Retinal pigment epithelial cell (primary cell): ENCODE results near the gene ELOA.
"Not testable (repeated sequence)": the region's sequence is repeated elsewhere in the genome, so short reads cannot be mapped to it uniquely, and the experiment has no call there.

ENCODE experiments used
- DNase-seq: peaks from one replicate; pipeline ENCODE4 v3.0.0-alpha.2; 2010; ENCODE audit warnings: low read depth
- H3K4me3 ChIP-seq: 2 replicates; pipeline ENCODE4 v1.5.1; 2011; ENCODE audit warnings: mild to moderate bottlenecking, low read length, control low read depth, moderate library complexity
- TF ChIP-seq, protein P1 (sequence below): conservative IDR thresholded peaks from 2 replicates; pipeline ENCODE4 v1.5.1; 2011; ENCODE audit warnings: low read depth, low read length, control low read depth, inconsistent platforms

Gene ELOA

DNA sequence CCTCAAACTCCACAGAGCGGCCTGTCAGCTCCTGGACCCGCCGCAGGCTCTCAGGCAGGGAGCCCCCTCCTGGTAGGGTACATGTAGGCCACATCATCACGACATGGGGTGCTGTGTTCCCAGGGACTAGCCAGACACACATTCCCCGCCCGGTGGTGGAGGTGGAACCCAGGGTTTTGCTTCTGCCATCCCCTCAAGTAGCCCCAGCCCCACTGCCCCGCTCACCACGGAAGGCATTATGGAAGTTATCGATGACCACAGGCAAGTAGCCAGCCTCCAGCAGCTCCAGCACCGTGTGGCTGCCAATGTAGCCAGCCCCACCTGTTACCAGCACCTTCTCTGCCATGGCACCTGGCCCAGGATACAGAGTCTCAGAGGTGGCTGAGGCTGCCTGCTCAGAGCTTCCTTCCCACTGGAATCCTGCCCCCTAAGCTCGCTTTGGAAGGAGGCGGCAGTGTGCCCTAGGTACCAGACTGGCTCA, 55.4 kb downstream of the ELOA start:
- no peak for DNase-seq

DNA sequence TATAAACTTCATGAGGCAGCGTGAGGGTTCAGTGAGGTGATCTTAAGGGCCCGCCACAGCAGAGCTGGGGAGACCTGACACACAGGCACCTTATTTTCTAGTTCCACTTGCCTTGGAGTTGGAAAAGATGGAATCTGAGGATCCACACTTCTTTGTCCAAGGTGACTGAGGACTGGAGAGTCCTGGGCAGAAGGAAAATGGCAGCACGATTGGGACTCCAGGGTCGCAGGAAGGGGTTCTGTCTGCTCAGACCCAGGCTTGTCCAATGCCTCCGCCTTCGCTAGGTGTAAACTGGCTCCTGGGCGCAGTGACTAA, 55.9 kb downstream of the ELOA start:
- DNase-seq: no peak
- TF ChIP-seq, protein P1, sequence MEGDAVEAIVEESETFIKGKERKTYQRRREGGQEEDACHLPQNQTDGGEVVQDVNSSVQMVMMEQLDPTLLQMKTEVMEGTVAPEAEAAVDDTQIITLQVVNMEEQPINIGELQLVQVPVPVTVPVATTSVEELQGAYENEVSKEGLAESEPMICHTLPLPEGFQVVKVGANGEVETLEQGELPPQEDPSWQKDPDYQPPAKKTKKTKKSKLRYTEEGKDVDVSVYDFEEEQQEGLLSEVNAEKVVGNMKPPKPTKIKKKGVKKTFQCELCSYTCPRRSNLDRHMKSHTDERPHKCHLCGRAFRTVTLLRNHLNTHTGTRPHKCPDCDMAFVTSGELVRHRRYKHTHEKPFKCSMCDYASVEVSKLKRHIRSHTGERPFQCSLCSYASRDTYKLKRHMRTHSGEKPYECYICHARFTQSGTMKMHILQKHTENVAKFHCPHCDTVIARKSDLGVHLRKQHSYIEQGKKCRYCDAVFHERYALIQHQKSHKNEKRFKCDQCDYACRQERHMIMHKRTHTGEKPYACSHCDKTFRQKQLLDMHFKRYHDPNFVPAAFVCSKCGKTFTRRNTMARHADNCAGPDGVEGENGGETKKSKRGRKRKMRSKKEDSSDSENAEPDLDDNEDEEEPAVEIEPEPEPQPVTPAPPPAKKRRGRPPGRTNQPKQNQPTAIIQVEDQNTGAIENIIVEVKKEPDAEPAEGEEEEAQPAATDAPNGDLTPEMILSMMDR: no peak
- peak overlapping the region; percentile 85 for H3K4me3 ChIP-seq

More for the DNA sequence above, 55.4 kb downstream of the ELOA start:
- H3K4me3 ChIP-seq: peak overlapping the region; percentile 85
- TF ChIP-seq, protein P1: peak; percentile 31

DNA sequence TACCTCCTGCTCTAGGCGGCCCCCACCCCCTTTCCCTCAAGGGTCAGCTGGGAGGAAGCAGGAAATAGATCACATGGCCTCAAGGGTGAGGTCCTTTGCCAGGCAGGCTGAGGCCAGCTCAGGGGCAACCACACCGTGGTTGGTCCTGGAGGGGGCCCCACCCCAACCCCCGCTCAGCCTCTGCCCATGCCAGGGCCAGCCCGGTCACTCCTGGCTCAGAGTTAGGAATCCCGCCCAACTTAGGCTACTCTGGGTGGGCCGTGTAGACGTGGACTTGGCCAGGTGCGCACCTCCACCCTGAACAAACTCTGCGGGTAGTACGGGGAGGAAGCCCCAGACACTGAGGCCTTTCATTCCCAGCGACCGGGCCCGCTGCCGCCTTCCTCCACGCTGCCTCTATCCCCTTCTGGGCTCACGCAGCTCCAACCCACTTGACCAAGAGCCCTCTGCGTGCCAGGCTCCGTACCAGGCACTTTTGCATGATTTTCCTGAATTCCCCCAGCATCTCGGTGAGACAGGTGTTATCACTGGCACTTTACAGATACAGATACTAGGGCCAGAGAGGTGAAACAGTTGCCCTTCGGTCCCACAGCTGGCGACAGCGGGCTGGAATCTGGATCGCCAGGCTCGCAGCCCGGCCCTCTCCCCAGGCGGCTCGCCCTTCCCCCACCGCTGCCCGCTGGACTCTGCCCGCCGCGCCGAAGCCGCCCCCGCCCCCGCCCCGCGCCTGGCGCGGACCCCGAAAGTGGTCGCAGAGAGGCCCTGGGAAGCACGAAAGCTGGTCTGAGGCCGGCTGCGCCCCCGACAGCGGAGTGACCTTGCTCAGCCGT, 56.5 kb downstream of the ELOA start:
- DNase-seq: peak; percentile 82
- peak overlapping the region; percentile 85 for H3K4me3 ChIP-seq
- TF ChIP-seq, protein P1: no peak

DNA sequence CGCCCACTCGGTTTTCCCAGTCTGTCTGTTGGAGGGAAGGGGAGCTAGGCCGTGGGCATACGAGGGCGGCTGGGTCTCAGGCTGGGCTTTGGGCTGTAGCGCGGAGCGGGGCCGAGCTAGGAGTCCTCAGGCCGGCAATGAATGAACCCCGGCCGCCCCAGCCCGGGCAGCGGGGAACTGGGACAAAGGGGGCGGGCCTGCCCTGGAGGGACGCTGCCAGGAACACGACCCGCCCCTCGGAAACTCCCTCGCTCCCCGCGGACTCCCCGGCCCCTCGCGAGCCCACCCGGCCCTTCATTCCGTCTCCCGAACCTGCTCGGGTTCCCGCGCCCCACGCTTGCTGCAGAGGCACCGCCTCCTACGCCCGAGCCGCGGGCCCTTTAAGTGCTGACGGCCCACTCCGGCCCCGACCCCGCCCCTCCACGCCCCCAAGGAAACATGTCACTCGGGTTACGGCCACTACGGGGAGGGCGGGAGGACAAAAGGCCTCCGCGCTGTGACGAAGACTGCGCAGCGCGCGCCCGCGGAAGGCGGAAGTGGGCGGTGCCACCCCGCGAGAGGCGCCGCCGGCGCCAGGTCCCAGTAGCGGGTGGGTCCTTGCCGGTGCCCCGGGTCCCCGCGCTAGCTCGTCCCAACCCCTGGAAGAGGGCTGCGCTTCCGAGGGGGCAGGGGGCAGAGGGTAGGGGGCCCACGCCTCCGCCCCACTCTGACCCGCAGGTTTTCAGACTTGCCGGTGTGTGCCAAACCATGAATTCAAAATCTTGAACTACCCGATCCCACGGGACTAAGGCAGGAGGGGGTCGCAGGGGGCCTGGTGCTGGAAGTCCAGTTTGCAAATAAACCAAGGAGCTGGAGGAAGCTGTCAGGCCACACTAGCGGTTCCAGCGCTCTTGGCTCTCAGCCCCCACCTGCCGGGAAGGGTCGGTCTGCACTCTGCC, 57.4 kb downstream of the ELOA start, which contains the start of gene GALE:
TSS of gene GALE (minus strand) at position 355 of the 938 bp plus-strand sequence. CDS start 1,747 bp downstream, outside the sequence.
- H3K4me3 ChIP-seq: peak within 1 kb of the TSS; percentile 85
- TF ChIP-seq, protein P1: peak; percentile 17
- peak; percentile 81 for DNase-seq

DNA sequence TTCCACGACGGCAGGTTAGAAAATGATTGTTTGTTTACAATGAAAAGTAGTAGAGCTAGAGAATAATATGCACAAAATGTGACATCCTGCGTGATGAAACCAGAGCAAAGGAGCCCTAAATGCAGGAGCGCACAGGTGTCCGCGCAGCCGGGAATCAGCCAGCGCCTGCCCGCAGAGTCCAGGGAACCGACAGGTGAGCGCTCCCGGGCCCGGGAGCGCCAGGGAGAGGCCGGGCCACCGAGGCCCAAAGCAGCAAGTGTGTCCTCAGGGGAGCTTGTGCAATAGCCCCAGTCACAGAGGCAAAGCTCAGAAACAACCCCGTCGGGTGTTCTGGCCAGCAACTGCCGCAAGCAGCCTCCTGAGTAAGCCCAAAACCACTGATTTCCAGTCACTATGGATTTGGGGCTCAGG, 58.1 kb downstream of the ELOA start:
- TF ChIP-seq, protein P1: no peak
- DNase-seq: no peak
- peak overlapping the region; percentile 85 for H3K4me3 ChIP-seq

DNA sequence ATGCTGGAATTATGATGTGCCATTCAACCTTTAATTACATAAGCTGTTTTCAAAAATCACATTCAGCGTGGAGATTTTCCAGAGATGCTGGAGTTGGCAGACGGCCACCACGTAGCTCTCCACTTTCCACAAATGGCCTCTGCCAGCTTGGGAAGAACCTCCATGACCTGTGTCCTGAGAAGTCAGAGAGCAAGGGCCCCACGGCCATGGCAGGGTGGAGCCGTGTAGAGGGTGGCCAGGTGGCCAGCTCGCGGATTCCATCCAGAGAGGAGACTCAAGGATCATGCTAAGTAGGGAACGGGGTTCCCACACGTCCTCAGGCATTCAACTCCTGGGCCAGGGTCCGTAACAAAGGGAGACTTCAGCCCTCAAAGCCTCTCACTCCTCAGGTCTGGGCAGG, 58.6 kb downstream of the ELOA start:
- H3K4me3 ChIP-seq: no peak overlapping the region
- DNase-seq: no peak
- TF ChIP-seq, protein P1: no peak

DNA sequence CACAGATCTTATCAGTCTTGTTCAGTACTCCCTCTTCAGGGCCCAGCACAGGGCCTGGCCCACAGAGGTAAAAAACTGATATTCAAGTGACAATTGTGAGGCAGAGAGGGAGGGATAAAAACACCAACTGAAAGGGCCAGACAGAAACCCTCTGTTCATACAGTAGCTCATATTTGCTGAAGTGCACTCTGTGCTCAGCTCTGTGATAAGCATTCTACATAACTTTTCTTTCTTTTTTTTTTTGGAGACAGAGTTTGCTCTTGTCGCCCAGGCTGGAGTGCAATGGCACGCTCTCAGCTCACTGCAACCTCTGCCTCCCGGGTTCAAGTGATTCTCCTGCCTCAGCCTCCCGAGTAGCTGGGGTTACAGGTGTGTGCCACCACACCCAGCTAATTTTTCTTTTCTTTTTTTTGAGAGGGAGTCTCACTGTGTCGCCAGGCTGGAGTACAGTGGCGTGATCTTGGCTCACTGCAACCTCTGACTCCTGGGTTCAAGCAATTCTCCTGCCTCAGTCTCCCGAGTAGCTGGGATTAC, 59.6 kb downstream of the ELOA start:
- not testable (repeated sequence) for H3K4me3 ChIP-seq, DNase-seq
